A375 (cell line): ENCODE data around the gene PLA2G12A. TPM values are rescaled to one million over a fixed set of nuclear protein-coding genes. Genes with fewer than 3 reads are reported as not detected.

Source experiments
- small RNA-seq: library from RNA; depleted of rRNA; stranded (forward); fragments of <200 nt; gene quantifications from one replicate; pipeline ENCODE3, GENCODE V24; 2014
- total RNA-seq: library from RNA; depleted of rRNA; stranded (reverse); fragments of >200 nt; shearing (Covaris generic); gene quantifications from 2 replicates; pipeline ENCODE4 v1.2.3, GENCODE V29; 2014; rRNA removed

Gene PLA2G12A
- total RNA-seq, result 7.2 and 9.9 TPM in 2 replicates

GRCh38 chr4:109729718-109730618 lies at the start of gene PLA2G12A:
TSS of gene PLA2G12A (minus strand) at chr4:109730070. CDS start at chr4:109729809, 261 bp downstream.

DNA sequence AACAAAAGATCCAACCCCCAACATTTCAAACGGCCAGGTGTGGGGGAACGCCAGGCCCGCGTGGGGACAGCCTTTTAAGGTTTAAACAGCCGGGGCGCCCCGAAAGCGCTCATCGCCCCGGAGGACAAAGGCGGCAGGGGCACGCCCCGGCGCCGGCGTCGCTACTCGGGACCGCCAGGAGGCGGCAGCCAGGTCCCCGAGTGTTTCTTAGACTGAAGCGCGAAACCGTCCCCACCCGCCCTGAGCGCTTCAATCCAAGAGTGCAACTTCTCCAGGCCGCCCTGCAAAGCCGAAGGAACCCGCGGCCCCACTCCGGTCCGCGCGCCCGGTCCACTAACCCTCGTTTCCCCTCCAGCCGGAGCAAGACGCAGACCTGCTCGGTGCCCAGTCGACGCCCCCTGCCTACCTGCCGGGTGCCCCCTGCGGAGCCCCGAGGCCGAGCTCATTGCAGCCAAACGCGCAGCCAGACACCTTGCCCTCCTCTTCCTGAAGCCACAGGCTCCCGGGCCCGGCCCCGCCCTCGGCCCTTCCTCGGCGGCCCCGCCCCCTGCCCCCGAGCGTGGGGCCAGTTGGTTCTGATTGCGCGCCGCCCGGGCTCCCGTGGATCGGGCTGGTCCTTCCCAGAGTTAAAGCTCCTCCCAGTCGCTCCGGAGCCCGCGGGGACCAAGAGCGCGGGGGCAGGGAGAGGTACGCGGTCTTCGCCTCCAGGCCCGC lies 26.8 kb downstream of the PLA2G12A start, which contains the start of gene CASP6:
TSS of gene CASP6 (minus strand) at position 496 of the 714 bp plus-strand sequence. CDS start at position 446, 50 bp downstream.

Small RNAs within 50 kb of the gene (small RNA-seq; reads per million reads assigned to genes)
- gene HIGD1AP14, result not detected

Other genes starting within 250 kb of the PLA2G12A start
- gene MCUB, start 169.8 kb downstream of the PLA2G12A start, total RNA-seq, result 19.9 and 30.7 TPM in 2 replicates
- gene CASP6, start 26.6 kb downstream of the PLA2G12A start, total RNA-seq, result 6.3 and 13.9 TPM in 2 replicates
- 9.8 and 11.4 TPM in 2 replicates for gene CFI, start 71.9 kb upstream of the PLA2G12A start, total RNA-seq
- 26.4 and 30.1 TPM in 2 replicates for gene GAR1, start 85.7 kb upstream of the PLA2G12A start, total RNA-seq
- gene RRH, start 97.9 kb upstream of the PLA2G12A start, total RNA-seq, result not detected in 2 replicates
- gene LRIT3, start 118.0 kb upstream of the PLA2G12A start, total RNA-seq, result 0.13 TPM in 1 of 2 replicates, not detected in the other
- 0.24 and 0.57 TPM in 2 replicates for gene EGF, start 182.8 kb upstream of the PLA2G12A start, total RNA-seq